COLO829 (cell line): ENCODE results near the gene MSANTD4.
"Not testable (repeated sequence)": the region's sequence is repeated elsewhere in the genome, so short reads cannot be mapped to it uniquely, and the experiment has no call there.

Experiments
- DNase-seq: peaks from one replicate; pipeline ENCODE4 v3.0.0; 2012; ENCODE audit warnings: low spot score

The MSANTD4 gene

DNA sequence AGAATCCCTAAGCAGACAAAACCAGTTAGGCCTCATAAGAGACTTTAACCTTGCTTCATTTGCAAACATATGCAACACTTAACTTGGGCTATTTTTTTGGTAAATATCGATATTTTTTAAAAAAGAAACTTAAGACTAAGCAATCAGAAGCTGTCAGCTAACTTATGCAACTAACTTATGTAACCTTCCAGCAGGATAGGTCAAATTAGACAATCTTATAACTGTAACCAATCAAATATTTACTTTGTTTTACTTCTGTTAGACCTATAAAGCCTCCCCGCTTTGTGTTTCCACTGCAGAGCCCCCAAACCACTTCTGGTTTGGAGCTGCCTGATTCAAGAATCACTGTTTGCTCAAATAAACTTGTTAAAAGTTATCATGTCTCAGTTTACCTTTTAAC is 8.0 kb downstream of the MSANTD4 start:
- no peak for DNase-seq

- DNase-seq, result no peak
Observed at GRCh38 chr11:106012744-106013143, 9.3 kb downstream of the MSANTD4 start.

GRCh38 chr11:106011481-106011880 is 10.6 kb downstream of the MSANTD4 start:
- no peak for DNase-seq

DNA sequence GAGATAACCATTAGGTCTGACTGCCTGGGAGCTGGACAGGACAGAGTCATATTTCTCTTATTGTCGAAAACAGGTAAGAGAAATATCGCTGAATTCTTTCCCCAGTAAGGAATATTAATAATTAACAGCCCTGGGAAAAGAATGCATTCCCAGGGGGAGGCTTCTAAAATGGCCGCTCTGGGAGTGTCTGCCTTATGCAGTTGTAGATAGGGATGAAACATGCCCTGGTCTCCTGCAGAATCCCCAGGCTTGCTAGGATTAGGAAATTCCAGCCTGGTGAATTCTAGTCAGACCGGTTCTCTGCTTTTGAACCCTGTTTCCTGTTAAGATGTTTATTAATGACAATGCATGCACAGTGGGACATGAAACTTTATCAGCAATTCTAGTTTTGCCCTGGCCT is 18.9 kb downstream of the MSANTD4 start:
- DNase-seq, result not testable (repeated sequence)

GRCh38 chr11:106001304-106002012 is 20.6 kb downstream of the MSANTD4 start:
- DNase-seq, result no peak

- no peak for DNase-seq
Observed at GRCh38 chr11:105991888-105992287, 30.2 kb downstream of the MSANTD4 start.

- DNase-seq, result no peak
Observed at GRCh38 chr11:105989124-105989523, 32.9 kb downstream of the MSANTD4 start.

GRCh38 chr11:105988197-105988596 is 33.8 kb downstream of the MSANTD4 start:
- no peak for DNase-seq

DNA sequence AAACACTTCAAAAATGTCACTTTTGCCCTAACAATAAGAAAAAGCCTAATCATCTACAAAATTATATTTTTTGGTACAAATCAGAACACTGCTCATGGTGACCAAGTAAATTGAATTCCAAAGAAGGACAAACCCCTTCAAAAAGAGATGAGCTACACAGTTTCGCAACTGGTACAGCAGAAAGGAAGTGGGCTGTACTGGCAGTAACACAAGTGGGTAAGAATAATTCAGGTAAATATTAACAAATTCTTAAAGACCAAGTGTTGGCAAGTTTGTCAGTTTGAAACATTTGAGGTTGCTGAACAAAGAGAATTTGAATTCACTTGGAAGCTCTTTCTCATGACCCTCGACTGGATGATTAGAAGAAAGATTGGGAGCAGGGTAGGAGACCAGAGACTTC is 35.5 kb downstream of the MSANTD4 start:
- DNase-seq, result no peak

- no peak for DNase-seq
Observed at GRCh38 chr11:105979997-105980703, 41.9 kb downstream of the MSANTD4 start.

- DNase-seq, result no peak
Observed at GRCh38 chr11:105975128-105975527, 46.9 kb downstream of the MSANTD4 start.

- DNase-seq, result no peak
Observed at GRCh38 chr11:105969756-105970155, 52.3 kb downstream of the MSANTD4 start.

- DNase-seq, result peak; percentile 34
Observed at GRCh38 chr11:105968021-105968697, 53.9 kb downstream of the MSANTD4 start.

GRCh38 chr11:105960252-105961245 is 61.5 kb downstream of the MSANTD4 start:
- DNase-seq, result no peak
